Posterior vena cava (tissue), 2 donors: ENCODE data around the gene TBC1D3K. TPM values are rescaled to one million over a fixed set of nuclear protein-coding genes. Genes with fewer than 3 reads are reported as not detected.
"Not testable (repeated sequence)": the region's sequence is repeated elsewhere in the genome, so short reads cannot be mapped to it uniquely, and the experiment has no call there.

Experiments used
- DNase-seq: peaks from one replicate; pipeline ENCODE4 v3.0.0-alpha.2; 2020; ENCODE audit warnings: low spot score
- intact Hi-C, 2 donors: fragments of 100-400 bp; cut with DNase I; formaldehyde crosslinking; loops; one replicate each; pipeline versions ENCODE4 v1.14.1 to v1.14.2; 2022 to 2023
- long read RNA-seq, 2 donors: library from polyadenylated mRNA; unstranded; transcript quantifications; one replicate each; pipeline ENCODE4 v2.0.0, GENCODE V29; 2020 to 2021
- total RNA-seq, 2 donors: library from RNA; stranded (reverse); fragmentation: NEBNext Ultra II Directional; extraction: Animal tissue kit (Norgen Biotek cat#: 25700); gene quantifications; one replicate each; pipeline ENCODE4 v1.2.1, GENCODE V29; 2021
- donor health status: DM: yes; HTN: yes; CAD: no.
- donor health status: DM: yes; HTN: yes; CAD: no.

Gene TBC1D3K
- not detected for total RNA-seq
- long read RNA-seq, donor 1, result 0 reads
- long read RNA-seq, donor 2, result 0 reads

GRCh38 chr17:37924115-37924514 is at the start of gene TBC1D3K:
Gene TBC1D3K, plus strand, starts transcription at chr17:37924415. Its CDS starts 1,585 bp downstream, at chr17:37926000.
- intact Hi-C loops, result not testable (repeated sequence)

GRCh38 chr17:37884516-37884915 is 39.7 kb upstream of the TBC1D3K start:
- intact Hi-C loops, result no loop called here
- no peak for DNase-seq

More at GRCh38 chr17:37924115-37924514, at the start of gene TBC1D3K:
- DNase-seq, result not testable (repeated sequence)

- intact Hi-C loops, result no loop called here
- no peak for DNase-seq
Measured at GRCh38 chr17:37885136-37885535, 39.1 kb upstream of the TBC1D3K start.

GRCh38 chr17:37888881-37889280 is 35.3 kb upstream of the TBC1D3K start:
- DNase-seq, result no peak
- intact Hi-C loops, result no loop called here

GRCh38 chr17:37896961-37897360 is 27.3 kb upstream of the TBC1D3K start:
- DNase-seq, intact Hi-C loops: not testable (repeated sequence)

Other genes starting within 250 kb of the TBC1D3K start
- gene HNF1B, start 179.4 kb upstream of the TBC1D3K start, total RNA-seq, result not detected
- gene TBC1D3L, start 64.6 kb downstream of the TBC1D3K start, total RNA-seq, result 1 to 10 TPM; 4.8 to 5.6 TPM
- under 1 TPM; 0.83 to 0.95 TPM for gene TBC1D3D, start 79.6 kb downstream of the TBC1D3K start, total RNA-seq
- not detected for gene TBC1D3C, start 144.2 kb downstream of the TBC1D3K start, total RNA-seq
- not detected for gene TBC1D3E, start 203.5 kb downstream of the TBC1D3K start, total RNA-seq